ENCODE results near the gene ODAD4.

Gene ODAD4

DNA sequence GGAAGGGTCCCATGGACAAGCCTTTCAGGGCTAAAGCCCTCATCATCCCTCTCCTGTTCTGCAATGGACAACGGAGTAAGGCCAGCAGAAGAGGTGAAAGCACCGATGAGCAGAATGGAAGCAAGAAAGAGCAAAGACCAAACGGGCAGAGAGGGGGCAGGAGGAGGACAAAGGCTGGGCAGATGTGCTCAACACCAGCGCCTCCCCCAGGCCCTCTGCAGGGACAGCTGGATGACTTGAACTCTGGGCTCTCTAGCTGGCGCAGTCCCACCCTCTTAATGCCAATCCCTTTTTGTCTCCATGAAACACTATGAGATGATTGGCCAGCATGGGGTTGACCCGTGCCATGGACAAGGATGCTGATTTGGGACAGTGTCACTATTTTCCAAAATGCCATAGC, 33.7 kb upstream of the ODAD4 start:
- H3K4me3 ChIP-seq (ENCODE audit: severe bottlenecking), result no peak overlapping the region
- no peak overlapping the region for H3K27ac ChIP-seq (ENCODE audit: poor library complexity, severe bottlenecking)
- H3K9me3 ChIP-seq (ENCODE audit: severe bottlenecking), result no peaks in the 10 kb centered on the region
- ATAC-seq (ENCODE audit: low read depth) (no peak), DNase-seq (ENCODE audit: low spot score) (no peak)
- TF ChIP-seq, protein P1, sequence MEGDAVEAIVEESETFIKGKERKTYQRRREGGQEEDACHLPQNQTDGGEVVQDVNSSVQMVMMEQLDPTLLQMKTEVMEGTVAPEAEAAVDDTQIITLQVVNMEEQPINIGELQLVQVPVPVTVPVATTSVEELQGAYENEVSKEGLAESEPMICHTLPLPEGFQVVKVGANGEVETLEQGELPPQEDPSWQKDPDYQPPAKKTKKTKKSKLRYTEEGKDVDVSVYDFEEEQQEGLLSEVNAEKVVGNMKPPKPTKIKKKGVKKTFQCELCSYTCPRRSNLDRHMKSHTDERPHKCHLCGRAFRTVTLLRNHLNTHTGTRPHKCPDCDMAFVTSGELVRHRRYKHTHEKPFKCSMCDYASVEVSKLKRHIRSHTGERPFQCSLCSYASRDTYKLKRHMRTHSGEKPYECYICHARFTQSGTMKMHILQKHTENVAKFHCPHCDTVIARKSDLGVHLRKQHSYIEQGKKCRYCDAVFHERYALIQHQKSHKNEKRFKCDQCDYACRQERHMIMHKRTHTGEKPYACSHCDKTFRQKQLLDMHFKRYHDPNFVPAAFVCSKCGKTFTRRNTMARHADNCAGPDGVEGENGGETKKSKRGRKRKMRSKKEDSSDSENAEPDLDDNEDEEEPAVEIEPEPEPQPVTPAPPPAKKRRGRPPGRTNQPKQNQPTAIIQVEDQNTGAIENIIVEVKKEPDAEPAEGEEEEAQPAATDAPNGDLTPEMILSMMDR (IDR thresholded peaks at IDR 0.05; ENCODE audit: poor library complexity, severe bottlenecking), result no peak
- peaks cover 89% of the 10 kb centered on the region for H3K36me3 ChIP-seq (ENCODE audit: low read depth)
- no peaks in the 10 kb centered on the region for H3K4me1 ChIP-seq (ENCODE audit: insufficient read depth, poor library complexity, severe bottlenecking)
- H3K27me3 ChIP-seq (ENCODE audit: insufficient read depth, poor library complexity, severe bottlenecking), result no peaks in the 10 kb centered on the region

GRCh38 chr17:41901646-41902045, 28.8 kb upstream of the ODAD4 start:
- Histone ChIP-seq H3K9me3 (ENCODE audit: severe bottlenecking) (no peaks in the 10 kb centered on the region), H3K36me3 (ENCODE audit: low read depth) (peaks cover 89% of the 10 kb centered on the region), H3K27ac (ENCODE audit: poor library complexity, severe bottlenecking) (no peak overlapping the region), H3K27me3 (ENCODE audit: insufficient read depth, poor library complexity, severe bottlenecking) (no peaks in the 10 kb centered on the region), H3K4me1 (ENCODE audit: insufficient read depth, poor library complexity, severe bottlenecking) (no peaks in the 10 kb centered on the region), H3K4me3 (ENCODE audit: severe bottlenecking) (no peak overlapping the region)
- DNase-seq (ENCODE audit: low spot score) (no peak), ATAC-seq (ENCODE audit: low read depth) (no peak)
- TF ChIP-seq, protein P1 (IDR thresholded peaks at IDR 0.05; ENCODE audit: poor library complexity, severe bottlenecking), result no peak

- no peak for ATAC-seq (ENCODE audit: low read depth)
- no peak overlapping the region for H3K4me3 ChIP-seq (ENCODE audit: severe bottlenecking)
These were observed 26.1 kb upstream of the ODAD4 start for GRCh38 chr17:41904242-41904841.

GRCh38 chr17:41905172-41905571, 25.2 kb upstream of the ODAD4 start:
- H3K4me3 ChIP-seq (ENCODE audit: severe bottlenecking), result no peak overlapping the region
- DNase-seq (ENCODE audit: low spot score), result no peak
- no peak overlapping the region for H3K27ac ChIP-seq (ENCODE audit: poor library complexity, severe bottlenecking)
- TF ChIP-seq, protein P1 (IDR thresholded peaks at IDR 0.05; ENCODE audit: poor library complexity, severe bottlenecking), result no peak
- peaks cover 92% of the 10 kb centered on the region for H3K36me3 ChIP-seq (ENCODE audit: low read depth)
- H3K9me3 ChIP-seq (ENCODE audit: severe bottlenecking), result no peaks in the 10 kb centered on the region
- no peaks in the 10 kb centered on the region for H3K27me3 ChIP-seq (ENCODE audit: insufficient read depth, poor library complexity, severe bottlenecking)
- ATAC-seq (ENCODE audit: low read depth), result no peak
- H3K4me1 ChIP-seq (ENCODE audit: insufficient read depth, poor library complexity, severe bottlenecking), result no peaks in the 10 kb centered on the region

More at GRCh38 chr17:41904242-41904841, 26.1 kb upstream of the ODAD4 start:
- Histone ChIP-seq H3K27ac (ENCODE audit: poor library complexity, severe bottlenecking) (no peak overlapping the region), H3K4me1 (ENCODE audit: insufficient read depth, poor library complexity, severe bottlenecking) (no peaks in the 10 kb centered on the region), H3K9me3 (ENCODE audit: severe bottlenecking) (no peaks in the 10 kb centered on the region), H3K36me3 (ENCODE audit: low read depth) (peaks cover 90% of the 10 kb centered on the region), H3K27me3 (ENCODE audit: insufficient read depth, poor library complexity, severe bottlenecking) (no peaks in the 10 kb centered on the region)
- TF ChIP-seq, protein P1 (IDR thresholded peaks at IDR 0.05; ENCODE audit: poor library complexity, severe bottlenecking), result no peak
- no peak for DNase-seq (ENCODE audit: low spot score)

GRCh38 chr17:41906465-41907184, 23.8 kb upstream of the ODAD4 start:
- peaks cover 92% of the 10 kb centered on the region for H3K36me3 ChIP-seq (ENCODE audit: low read depth)
- TF ChIP-seq, protein P1 (IDR thresholded peaks at IDR 0.05; ENCODE audit: poor library complexity, severe bottlenecking), result no peak
- no peaks in the 10 kb centered on the region for H3K9me3 ChIP-seq (ENCODE audit: severe bottlenecking)
- no peak for DNase-seq (ENCODE audit: low spot score)
- ATAC-seq (ENCODE audit: low read depth), result no peak
- H3K27me3 ChIP-seq (ENCODE audit: insufficient read depth, poor library complexity, severe bottlenecking), result no peaks in the 10 kb centered on the region
- no peak overlapping the region for H3K4me3 ChIP-seq (ENCODE audit: severe bottlenecking)
- peaks cover 3% of the 10 kb centered on the region for H3K4me1 ChIP-seq (ENCODE audit: insufficient read depth, poor library complexity, severe bottlenecking)
- H3K27ac ChIP-seq (ENCODE audit: poor library complexity, severe bottlenecking), result no peak overlapping the region
